Stimulated activated CD4-positive, alpha-beta T cell treated with anti-CD3 and anti-CD28 coated beads, Interleukin-12 subunit alpha, Interleukin-12 subunit beta, amount 100 ng/mL, for 48 hours (primary cell): ENCODE data around the gene ABCC12.

Experiments used
- DNase-seq, 3 donors: peaks; one replicate each; pipeline ENCODE4 v3.0.0-alpha.2; 2020; ENCODE audit warnings: low read depth in 2 of 3, low spot score in 1 of 3

The ABCC12 gene

DNA sequence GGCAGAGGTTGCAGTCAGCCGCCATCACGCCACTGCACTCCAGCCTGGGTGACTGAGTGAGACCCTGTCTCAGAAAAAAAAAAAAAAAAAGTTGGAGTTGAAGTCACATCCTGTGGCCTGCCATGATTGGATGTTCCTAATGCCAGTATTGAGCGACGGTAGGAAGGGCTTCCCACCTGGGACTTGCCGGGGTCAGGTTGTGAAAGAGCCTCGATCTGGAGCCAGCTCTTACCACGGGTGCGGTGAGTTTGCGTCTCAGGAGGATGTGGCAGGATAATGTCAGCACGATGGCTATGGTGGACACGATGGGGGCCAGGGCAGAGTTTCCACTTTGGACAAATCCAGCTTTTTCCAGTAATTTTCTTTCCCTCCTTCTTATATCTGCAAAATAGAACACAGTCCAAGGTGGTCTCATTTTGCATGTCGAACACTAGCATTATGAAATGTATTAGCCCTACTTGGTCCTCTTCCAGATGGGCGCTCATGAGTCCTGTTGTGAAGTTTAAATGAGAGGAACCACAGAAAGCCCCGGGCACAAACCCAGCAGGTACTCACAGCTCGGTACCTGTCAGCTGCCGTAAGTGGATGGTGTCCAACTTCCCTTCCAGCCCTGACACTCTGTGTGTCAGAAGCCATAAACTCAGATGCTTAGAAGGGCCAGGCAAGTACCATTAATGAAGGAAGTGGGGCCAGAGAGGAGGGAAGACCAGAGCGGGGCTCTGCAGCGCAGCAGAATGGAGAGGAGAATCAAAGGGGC lies 22.2 kb downstream of the ABCC12 start:
- no peak for DNase-seq

DNA sequence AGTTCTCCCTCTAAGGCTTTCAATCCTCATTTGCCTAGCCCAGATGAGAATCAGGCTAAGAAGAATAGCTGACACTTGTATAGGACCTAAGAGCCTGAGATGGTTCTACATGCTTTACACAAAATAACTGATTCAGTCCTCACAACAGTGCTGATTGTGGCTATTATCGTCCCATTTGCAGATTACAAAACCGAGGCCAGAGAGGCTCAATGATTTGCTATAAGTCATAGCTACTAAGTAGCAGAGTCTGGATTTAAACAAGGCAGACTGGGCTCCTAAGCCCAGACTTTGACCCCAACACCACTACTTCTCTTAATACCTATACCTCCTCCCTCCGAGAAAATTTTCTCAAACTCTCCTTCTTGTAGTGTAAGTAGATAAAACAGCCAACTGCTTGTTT lies 23.1 kb downstream of the ABCC12 start:
- DNase-seq, result no peak

GRCh38 chr16:48131201-48131935 lies 24.4 kb downstream of the ABCC12 start:
- no peak for DNase-seq

DNA sequence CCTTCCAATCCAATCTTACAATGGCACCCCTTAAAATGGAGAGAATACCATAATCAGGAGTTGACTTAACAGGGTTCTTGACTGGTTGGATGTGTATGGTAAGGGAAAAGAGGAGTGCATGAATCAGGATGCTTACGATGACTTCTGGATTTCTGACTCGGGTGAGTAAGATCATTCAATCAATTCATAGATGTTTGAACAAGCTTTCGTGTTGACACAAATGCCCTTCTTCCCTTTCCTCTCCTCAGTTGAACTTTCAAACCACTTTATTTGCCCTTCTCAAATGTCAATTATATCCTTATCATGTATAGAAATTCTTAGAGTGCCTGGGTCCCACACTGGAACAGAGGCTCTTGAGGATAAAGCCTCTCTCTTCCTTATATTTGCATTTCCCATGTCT lies 25.9 kb downstream of the ABCC12 start:
- no peak for DNase-seq

DNA sequence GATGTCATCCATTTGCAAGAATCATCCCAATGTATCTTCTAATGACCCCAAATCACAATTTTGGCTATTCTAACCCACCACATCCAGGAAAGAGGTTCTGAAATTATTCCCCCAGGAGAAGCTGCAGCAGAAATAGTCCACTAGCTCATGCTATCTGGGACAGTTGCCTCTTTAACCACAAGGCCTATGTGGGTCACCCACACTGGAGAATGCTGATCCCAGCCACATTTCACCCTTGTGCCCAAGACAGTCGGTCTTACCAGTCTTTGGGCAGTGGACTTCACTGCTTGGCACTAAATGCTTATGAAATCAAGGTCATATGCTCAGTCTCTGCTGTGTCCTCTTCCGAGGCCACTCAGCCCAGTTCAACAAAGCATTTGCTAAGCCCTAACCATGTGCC lies 27.0 kb downstream of the ABCC12 start:
- DNase-seq, result no peak

DNA sequence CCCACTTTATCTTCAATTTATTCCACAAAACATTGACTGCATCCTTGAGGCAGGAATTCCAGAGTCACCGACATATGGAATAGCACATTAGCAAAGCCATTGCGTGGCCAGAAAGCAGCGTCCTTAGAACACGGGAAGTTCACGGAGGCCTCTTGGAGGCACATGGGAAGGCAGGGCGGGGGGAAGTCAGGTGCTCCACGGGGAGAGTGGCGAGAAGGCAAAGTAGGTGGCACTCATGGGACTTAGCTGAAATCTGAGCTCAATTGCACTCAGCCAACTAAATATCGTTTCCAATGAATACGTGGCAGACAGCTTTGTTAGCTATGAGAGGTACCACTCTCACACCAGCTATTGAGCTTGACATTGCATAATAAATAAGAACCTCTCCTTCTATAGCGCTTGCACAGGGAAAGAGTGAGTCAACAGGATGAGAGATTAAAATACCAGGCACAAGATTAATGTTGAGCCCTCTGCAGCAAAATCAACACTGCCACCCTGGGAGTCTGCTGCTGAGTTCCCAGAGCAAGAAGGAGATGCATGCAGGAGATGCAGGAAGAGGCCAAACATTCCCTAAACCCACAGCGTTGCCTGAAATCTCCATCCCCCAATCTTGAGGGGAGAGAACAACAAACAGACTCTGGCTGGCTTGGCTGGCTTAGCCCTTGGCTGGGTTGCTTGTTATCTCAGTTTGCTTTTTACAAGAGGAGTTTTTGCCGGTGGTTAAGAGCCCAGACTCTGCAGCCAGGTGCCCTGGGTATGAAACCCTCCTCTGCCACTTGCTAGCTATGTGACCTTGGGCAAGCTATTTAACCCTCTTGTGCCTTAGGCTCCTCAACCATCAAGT lies 28.8 kb downstream of the ABCC12 start:
- DNase-seq, result no peak

DNA sequence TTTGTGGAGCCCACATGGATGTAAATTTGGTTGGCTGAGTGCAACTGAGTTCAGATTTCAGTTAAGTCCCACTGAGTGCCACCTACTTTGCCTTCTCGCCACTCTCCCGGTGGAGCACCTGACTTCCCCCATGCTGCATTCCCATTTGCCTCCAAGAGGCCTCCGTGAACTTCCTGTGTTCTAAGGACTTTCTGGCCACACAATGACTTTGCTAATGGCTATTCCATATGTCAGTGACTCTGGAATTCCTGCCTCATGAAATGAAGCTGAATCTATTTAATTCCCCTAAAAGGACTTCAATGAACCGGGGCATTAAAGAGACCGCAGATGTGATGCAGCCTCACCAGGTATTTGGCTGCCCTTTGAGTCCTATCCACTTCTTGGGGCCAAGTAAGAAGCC lies 29.9 kb downstream of the ABCC12 start:
- DNase-seq, result no peak

GRCh38 chr16:48124266-48124665 lies 31.5 kb downstream of the ABCC12 start:
- no peak for DNase-seq

DNA sequence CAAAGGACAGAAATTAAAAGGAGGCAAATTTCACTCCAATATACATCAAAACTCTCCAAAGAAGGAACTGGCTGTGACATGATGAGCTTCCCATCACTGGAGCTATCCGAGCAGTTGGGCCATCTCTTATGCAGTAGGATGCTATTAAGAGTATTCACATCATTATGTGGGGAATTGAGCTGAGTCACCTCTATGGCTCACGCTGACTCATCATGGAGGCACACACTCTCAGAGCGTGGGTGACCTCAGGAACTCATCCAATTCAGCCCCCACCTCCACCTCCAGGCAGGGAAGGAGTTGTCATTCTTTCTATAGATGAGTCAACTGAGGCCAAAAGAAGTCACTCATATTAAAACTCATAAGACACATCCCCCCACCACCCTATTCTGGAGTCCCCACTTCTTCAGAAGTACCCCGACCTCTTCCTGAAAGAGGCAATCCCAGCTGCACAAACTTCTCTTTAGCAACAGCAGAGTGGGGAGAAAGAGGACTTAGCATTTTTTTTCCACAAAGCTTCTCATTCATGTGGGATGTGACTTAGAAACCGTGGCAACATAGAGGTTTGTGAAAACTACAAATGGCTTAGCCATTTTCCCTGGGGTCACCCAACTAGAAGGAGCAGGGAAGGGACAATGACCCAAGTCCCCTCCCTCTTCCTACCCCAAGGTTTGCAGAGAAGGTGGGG lies 32.5 kb downstream of the ABCC12 start:
- DNase-seq, result peak; percentile 58 to 67 (median 63)

GRCh38 chr16:48121276-48121675 lies 34.5 kb downstream of the ABCC12 start:
- no peak for DNase-seq

DNA sequence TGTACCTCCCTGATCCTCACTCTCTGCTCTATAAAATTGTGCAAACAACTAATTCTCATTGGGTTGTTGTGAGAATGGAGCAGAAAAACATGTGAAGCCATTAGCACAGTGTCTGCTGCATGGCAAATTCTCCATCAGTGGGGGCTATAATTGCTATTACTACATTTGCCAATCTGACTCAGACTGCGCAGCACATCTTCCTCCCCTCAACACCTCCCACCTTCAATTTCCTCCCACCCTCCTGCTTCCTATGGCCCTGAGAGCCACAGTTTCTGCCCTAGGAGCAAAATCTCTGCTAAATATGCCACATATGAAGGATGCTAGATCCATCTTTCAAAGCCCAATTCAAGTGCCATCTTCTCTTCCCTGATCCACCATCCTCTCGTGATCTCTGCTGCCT lies 37.0 kb downstream of the ABCC12 start:
- no peak for DNase-seq

DNA sequence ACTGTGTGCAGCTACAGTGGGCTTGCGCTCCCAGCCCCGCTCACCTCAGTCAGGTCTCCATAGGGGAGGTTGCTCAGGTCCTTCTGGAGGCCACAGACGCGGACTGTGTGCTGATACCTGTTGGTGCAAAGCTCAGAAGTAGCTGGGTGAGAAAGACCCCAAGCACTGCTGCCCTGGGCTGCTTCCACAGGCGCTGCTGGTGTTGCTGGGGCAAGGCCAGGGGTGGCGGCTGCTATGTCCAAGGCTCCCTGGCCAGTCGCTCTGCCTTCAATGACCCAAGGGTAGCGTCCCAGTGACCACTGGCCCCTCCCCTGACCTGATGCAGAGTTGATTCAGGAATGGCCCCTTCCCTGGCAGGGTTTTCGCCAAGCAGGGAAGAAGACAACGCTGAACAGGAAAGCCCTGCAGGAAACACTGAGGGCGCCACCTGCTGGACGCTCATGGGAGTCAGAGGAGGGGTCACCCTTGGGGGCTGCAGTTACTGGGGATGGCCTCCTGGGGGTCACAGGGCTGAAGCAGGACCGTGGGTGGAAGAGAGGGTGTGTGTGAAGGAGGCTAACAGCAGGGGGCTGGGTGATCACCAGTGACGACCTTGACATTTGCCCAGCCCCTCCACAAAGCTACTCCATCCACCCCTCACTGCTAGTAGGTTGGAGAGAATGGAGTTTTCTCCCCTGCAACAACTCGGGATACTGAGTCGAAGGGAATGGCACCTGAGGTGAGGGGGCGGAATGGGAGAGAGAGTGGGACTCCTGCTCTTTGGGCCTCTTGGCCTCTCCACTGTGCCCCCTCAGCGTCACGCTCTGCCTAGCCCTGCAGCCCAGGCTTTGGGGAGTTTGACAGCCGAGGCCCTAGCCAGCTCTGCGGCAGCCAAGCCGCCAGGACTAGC lies 38.3 kb downstream of the ABCC12 start:
- DNase-seq, result peak; percentile 44 to 54 (median 51)

DNA sequence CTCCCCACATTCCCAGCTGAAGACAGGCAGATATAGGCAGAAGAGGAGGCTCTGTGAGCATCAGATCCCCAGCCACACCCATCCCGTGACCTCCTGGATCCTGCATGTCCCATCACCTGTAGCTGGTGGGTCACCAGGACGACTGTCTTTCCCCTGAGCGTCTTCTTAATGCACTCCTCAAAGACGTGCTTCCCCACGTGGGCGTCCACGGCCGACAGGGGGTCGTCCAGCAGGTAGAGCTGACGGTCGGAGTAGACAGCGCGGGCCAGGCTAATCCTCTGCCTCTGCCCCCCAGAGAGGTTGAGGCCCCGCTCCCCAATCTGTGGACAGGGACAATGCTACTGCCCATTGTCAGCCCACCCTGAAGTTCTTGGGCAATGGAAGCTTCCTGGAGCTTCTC lies 40.5 kb downstream of the ABCC12 start:
- DNase-seq, result no peak

GRCh38 chr16:48114410-48114809 lies 41.4 kb downstream of the ABCC12 start:
- DNase-seq, result no peak

DNA sequence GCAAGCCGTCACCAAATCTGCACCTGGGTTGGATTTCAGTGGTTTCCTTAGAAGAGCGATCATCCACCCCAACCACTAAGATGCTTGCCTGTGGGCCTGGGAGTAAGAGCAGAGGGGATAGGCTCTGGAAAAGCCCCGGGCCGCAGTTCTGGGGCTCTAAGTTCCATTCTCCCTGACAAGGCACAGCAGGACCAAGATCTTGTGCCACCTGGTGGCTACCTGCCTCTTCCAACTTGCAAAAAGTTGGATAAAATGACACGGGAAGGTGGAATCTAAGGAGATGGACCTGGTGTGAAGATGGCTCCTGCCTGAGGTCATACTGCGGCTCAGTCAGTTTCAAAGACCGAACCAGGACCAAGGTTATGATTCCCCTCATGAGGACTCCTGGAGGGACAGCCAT lies 42.3 kb downstream of the ABCC12 start:
- no peak for DNase-seq

- DNase-seq, result no peak
These were observed 42.8 kb downstream of the ABCC12 start for GRCh38 chr16:48113001-48113400.

DNA sequence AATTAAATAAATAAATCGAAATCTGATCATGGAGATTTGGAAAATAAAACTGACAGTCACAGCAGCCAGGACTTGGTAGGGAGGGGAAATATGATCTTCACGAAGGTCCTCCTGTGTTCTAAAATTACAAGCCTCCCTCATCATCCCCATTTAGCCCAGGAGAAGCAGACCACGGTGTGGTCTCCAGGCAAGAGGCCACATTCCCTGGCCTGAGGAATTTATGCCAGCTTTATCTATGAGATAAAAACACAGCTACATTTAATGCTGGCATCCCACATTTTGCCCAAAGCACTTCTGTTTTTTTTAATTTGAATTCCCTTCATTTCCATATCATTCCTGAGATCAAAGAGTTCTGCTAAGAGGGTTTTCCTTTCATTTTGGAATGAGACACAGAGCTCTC lies 43.2 kb downstream of the ABCC12 start:
- no peak for DNase-seq

GRCh38 chr16:48110982-48111381 lies 44.8 kb downstream of the ABCC12 start:
- no peak for DNase-seq

DNA sequence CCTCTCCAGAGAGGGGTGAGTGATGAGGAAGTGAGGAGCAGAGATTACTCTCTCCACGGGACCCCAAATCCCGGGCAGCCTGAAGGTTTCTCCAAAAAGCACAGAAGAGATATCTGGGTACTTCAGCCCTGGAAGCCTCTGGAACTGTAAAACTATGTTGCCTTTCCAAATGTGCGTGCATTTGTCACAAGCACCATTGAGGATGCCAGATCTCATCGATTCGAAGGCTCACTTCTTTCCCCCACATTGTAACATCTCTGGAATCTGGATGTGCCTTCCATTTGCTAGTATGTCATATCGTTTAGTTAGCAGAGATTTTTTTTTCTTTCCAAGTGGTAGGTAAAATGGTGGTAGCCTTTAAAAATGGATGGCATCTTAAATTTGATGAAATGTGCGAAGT lies 45.8 kb downstream of the ABCC12 start:
- no peak for DNase-seq

GRCh38 chr16:48109475-48109874 lies 46.3 kb downstream of the ABCC12 start:
- no peak for DNase-seq
